NCI-H1436 treated with DMSO at 0.1 percent for 48 hours (cell line): ENCODE measurements around the gene CLMP.
A peak's percentile ranks its signal among the peaks of the same experiment; 100 is the strongest.

ENCODE experiments used
- DNase-seq: peaks from one replicate; lab custom pipeline; 2025; lab: John Stamatoyannopoulos, UW

The CLMP gene

GRCh38 chr11:123055191-123055901, 139.7 kb downstream of the CLMP start:
- no peak for DNase-seq

GRCh38 chr11:123054301-123055065, 140.6 kb downstream of the CLMP start:
- DNase-seq, result peak; percentile 66

GRCh38 chr11:123052901-123053721, 141.9 kb downstream of the CLMP start:
- DNase-seq, result no peak

GRCh38 chr11:123051634-123052033, 143.4 kb downstream of the CLMP start:
- DNase-seq, result no peak

- DNase-seq, result no peak
These were observed 143.9 kb downstream of the CLMP start for GRCh38 chr11:123051146-123051545.

GRCh38 chr11:123047947-123048293, 147.1 kb downstream of the CLMP start:
- no peak for DNase-seq

- no peak for DNase-seq
These were observed 147.6 kb downstream of the CLMP start for GRCh38 chr11:123047266-123047946.

GRCh38 chr11:123046473-123047259, 148.4 kb downstream of the CLMP start:
- DNase-seq, result no peak

- no peak for DNase-seq
These were observed 149.9 kb downstream of the CLMP start for GRCh38 chr11:123045101-123045500.

GRCh38 chr11:123041185-123041584, 153.9 kb downstream of the CLMP start:
- no peak for DNase-seq

GRCh38 chr11:123040111-123040432, 155.0 kb downstream of the CLMP start:
- DNase-seq, result no peak

GRCh38 chr11:123035831-123036230, 159.2 kb downstream of the CLMP start:
- DNase-seq, result no peak

GRCh38 chr11:123034597-123034996, 160.5 kb downstream of the CLMP start:
- no peak for DNase-seq

GRCh38 chr11:123033895-123034294, 161.2 kb downstream of the CLMP start:
- DNase-seq, result no peak

GRCh38 chr11:123030517-123030916, 164.5 kb downstream of the CLMP start:
- DNase-seq, result no peak

GRCh38 chr11:123020968-123021367, 174.1 kb downstream of the CLMP start:
- DNase-seq, result no peak
